ENCODE measurements around the gene C1S. TPM values are rescaled to one million over a fixed set of nuclear protein-coding genes. Genes with fewer than 3 reads are reported as not detected.
"Not testable (repeated sequence)": the region's sequence is repeated elsewhere in the genome, so short reads cannot be mapped to it uniquely, and the experiment has no call there.

C1S gene
- total RNA-seq, 1 experiment from 2014 or later: 4.4 TPM

GRCh38 chr12:7034464-7034863 is 26.1 kb upstream of the C1S start:
- Histone ChIP-seq H3K27me3 (ENCODE audit: control insufficient read depth, insufficient read depth, low read length) (no peaks in the 10 kb centered on the region), H3K36me3 (replicated peaks; ENCODE audit: control insufficient read depth, insufficient read depth, low read length) (no peaks in the 10 kb centered on the region), H3K4me3 (ENCODE audit: insufficient read depth, low read depth, low read length) (no peak overlapping the region)
- no peak for DNase-seq

- H3K36me3 ChIP-seq (replicated peaks; ENCODE audit: control insufficient read depth, insufficient read depth, low read length): no peaks in the 10 kb centered on the region
- no peak for DNase-seq
These were observed 25.1 kb upstream of the C1S start for GRCh38 chr12:7035463-7035862.

GRCh38 chr12:7037411-7037810 is 23.1 kb upstream of the C1S start:
- H3K4me3 ChIP-seq (ENCODE audit: insufficient read depth, low read depth, low read length); H3K27me3 ChIP-seq (ENCODE audit: control insufficient read depth, insufficient read depth, low read length); H3K36me3 ChIP-seq (replicated peaks; ENCODE audit: control insufficient read depth, insufficient read depth, low read length); DNase-seq: not testable (repeated sequence)

More at GRCh38 chr12:7035463-7035862, 25.1 kb upstream of the C1S start:
- H3K27me3 ChIP-seq (ENCODE audit: control insufficient read depth, insufficient read depth, low read length): no peaks in the 10 kb centered on the region
- no peak overlapping the region for H3K4me3 ChIP-seq (ENCODE audit: insufficient read depth, low read depth, low read length)

GRCh38 chr12:7038591-7038990 is 21.9 kb upstream of the C1S start:
- H3K4me3 ChIP-seq (ENCODE audit: insufficient read depth, low read depth, low read length): no peak overlapping the region
- H3K27me3 ChIP-seq (ENCODE audit: control insufficient read depth, insufficient read depth, low read length): no peaks in the 10 kb centered on the region
- H3K36me3 ChIP-seq (replicated peaks; ENCODE audit: control insufficient read depth, insufficient read depth, low read length): no peaks in the 10 kb centered on the region
- DNase-seq: no peak

- H3K27me3 ChIP-seq (ENCODE audit: control insufficient read depth, insufficient read depth, low read length): no peaks in the 10 kb centered on the region
- H3K36me3 ChIP-seq (replicated peaks; ENCODE audit: control insufficient read depth, insufficient read depth, low read length): no peaks in the 10 kb centered on the region
- no peak overlapping the region for H3K4me3 ChIP-seq (ENCODE audit: insufficient read depth, low read depth, low read length)
- DNase-seq: no peak
These were observed 21.1 kb upstream of the C1S start for GRCh38 chr12:7039403-7039802.

GRCh38 chr12:7042842-7043241 is 17.7 kb upstream of the C1S start:
- no peaks in the 10 kb centered on the region for H3K27me3 ChIP-seq (ENCODE audit: control insufficient read depth, insufficient read depth, low read length)
- no peaks in the 10 kb centered on the region for H3K36me3 ChIP-seq (replicated peaks; ENCODE audit: control insufficient read depth, insufficient read depth, low read length)
- peak; percentile 64 for DNase-seq
- no peak overlapping the region for H3K4me3 ChIP-seq (ENCODE audit: insufficient read depth, low read depth, low read length)

- Histone ChIP-seq H3K36me3 (replicated peaks; ENCODE audit: control insufficient read depth, insufficient read depth, low read length) (no peaks in the 10 kb centered on the region), H3K4me3 (ENCODE audit: insufficient read depth, low read depth, low read length) (no peak overlapping the region), H3K27me3 (ENCODE audit: control insufficient read depth, insufficient read depth, low read length) (no peaks in the 10 kb centered on the region)
- no peak for DNase-seq
These were observed 14.6 kb upstream of the C1S start for GRCh38 chr12:7045913-7046312.

- no peaks in the 10 kb centered on the region for H3K27me3 ChIP-seq (ENCODE audit: control insufficient read depth, insufficient read depth, low read length)
- DNase-seq: no peak
- no peaks in the 10 kb centered on the region for H3K36me3 ChIP-seq (replicated peaks; ENCODE audit: control insufficient read depth, insufficient read depth, low read length)
- H3K4me3 ChIP-seq (ENCODE audit: insufficient read depth, low read depth, low read length): no peak overlapping the region
These were observed 14.0 kb upstream of the C1S start for GRCh38 chr12:7046383-7047105.

GRCh38 chr12:7047306-7047705 is 13.2 kb upstream of the C1S start:
- no peaks in the 10 kb centered on the region for H3K27me3 ChIP-seq (ENCODE audit: control insufficient read depth, insufficient read depth, low read length)
- no peak for DNase-seq
- H3K36me3 ChIP-seq (replicated peaks; ENCODE audit: control insufficient read depth, insufficient read depth, low read length): no peaks in the 10 kb centered on the region
- no peak overlapping the region for H3K4me3 ChIP-seq (ENCODE audit: insufficient read depth, low read depth, low read length)

GRCh38 chr12:7049445-7049951 is 11.0 kb upstream of the C1S start:
- DNase-seq; H3K36me3 ChIP-seq (replicated peaks; ENCODE audit: control insufficient read depth, insufficient read depth, low read length); H3K27me3 ChIP-seq (ENCODE audit: control insufficient read depth, insufficient read depth, low read length); H3K4me3 ChIP-seq (ENCODE audit: insufficient read depth, low read depth, low read length): not testable (repeated sequence)

GRCh38 chr12:7049973-7050372 is 10.5 kb upstream of the C1S start:
- H3K4me3 ChIP-seq (ENCODE audit: insufficient read depth, low read depth, low read length); DNase-seq; H3K36me3 ChIP-seq (replicated peaks; ENCODE audit: control insufficient read depth, insufficient read depth, low read length); H3K27me3 ChIP-seq (ENCODE audit: control insufficient read depth, insufficient read depth, low read length): not testable (repeated sequence)

GRCh38 chr12:7054925-7055324 is 5.6 kb upstream of the C1S start:
- no peak for DNase-seq
- H3K4me3 ChIP-seq (ENCODE audit: insufficient read depth, low read depth, low read length): no peak overlapping the region
- no peaks in the 10 kb centered on the region for H3K36me3 ChIP-seq (replicated peaks; ENCODE audit: control insufficient read depth, insufficient read depth, low read length)
- H3K27me3 ChIP-seq (ENCODE audit: control insufficient read depth, insufficient read depth, low read length): no peaks in the 10 kb centered on the region

- not testable (repeated sequence) for H3K4me3 ChIP-seq (ENCODE audit: insufficient read depth, low read depth, low read length); H3K36me3 ChIP-seq (replicated peaks; ENCODE audit: control insufficient read depth, insufficient read depth, low read length); DNase-seq; H3K27me3 ChIP-seq (ENCODE audit: control insufficient read depth, insufficient read depth, low read length)
These were observed 4.8 kb upstream of the C1S start for GRCh38 chr12:7055736-7056135.

GRCh38 chr12:7058163-7058845 is 2.2 kb upstream of the C1S start:
- H3K27me3 ChIP-seq (ENCODE audit: control insufficient read depth, insufficient read depth, low read length): no peaks in the 10 kb centered on the region

GRCh38 chr12:7058850-7059395 is 1.6 kb upstream of the C1S start:
- no peak overlapping the region for H3K4me3 ChIP-seq (ENCODE audit: insufficient read depth, low read depth, low read length)
- H3K27me3 ChIP-seq (ENCODE audit: control insufficient read depth, insufficient read depth, low read length): no peaks in the 10 kb centered on the region
- DNase-seq: no peak
- H3K36me3 ChIP-seq (replicated peaks; ENCODE audit: control insufficient read depth, insufficient read depth, low read length): no peaks in the 10 kb centered on the region

More at GRCh38 chr12:7058163-7058845, 2.2 kb upstream of the C1S start:
- no peak for DNase-seq
- H3K4me3 ChIP-seq (ENCODE audit: insufficient read depth, low read depth, low read length): no peak overlapping the region
- no peaks in the 10 kb centered on the region for H3K36me3 ChIP-seq (replicated peaks; ENCODE audit: control insufficient read depth, insufficient read depth, low read length)
